A673 (cell line): ENCODE data around the gene TM4SF4.

Experiments used
- CTCF ChIP-seq: fragments of 300-800, 200-600 bp; sonication (generic); conservative IDR thresholded peaks from 2 replicates; pipeline ENCODE4 v1.5.1; 2017; ENCODE audit warnings: low read depth, mild to moderate bottlenecking, antibody characterized with exemption, low read length, moderate library complexity, mixed read lengths
- EZH2 ChIP-seq: fragments of 200-600 bp; sonication (generic); IDR thresholded peaks from 2 replicates; pipeline ENCODE4 v1.6.1; 2017; ENCODE audit warnings: borderline replicate concordance, low read depth, mild to moderate bottlenecking, mixed read lengths, antibody characterized with exemption, low read length; ENCODE audit not compliant: poor library complexity, severe bottlenecking

- TF ChIP-seq CTCF: no peak
- TF ChIP-seq EZH2: no peak
Observed at GRCh38 chr3:149481056-149481455, 6.6 kb downstream of the TM4SF4 start.
